Astrocyte (in vitro differentiated cells and primary cell): ENCODE measurements around the gene GLT1D1.

Source experiments
- EZH2 ChIP-seq: IDR thresholded peaks from 2 replicates; pipeline ENCODE4 v1.6.1; 2012; ENCODE audit warnings: mild to moderate bottlenecking, low read length, inconsistent platforms; ENCODE audit not compliant: insufficient read depth
- TF ChIP-seq, protein P1 (sequence below): IDR thresholded peaks from 2 replicates; pipeline ENCODE4 v1.5.1; 2011; ENCODE audit warnings: low read depth, mild to moderate bottlenecking, inconsistent platforms, low read length, moderate library complexity; ENCODE audit not compliant: insufficient read depth

DNA sequence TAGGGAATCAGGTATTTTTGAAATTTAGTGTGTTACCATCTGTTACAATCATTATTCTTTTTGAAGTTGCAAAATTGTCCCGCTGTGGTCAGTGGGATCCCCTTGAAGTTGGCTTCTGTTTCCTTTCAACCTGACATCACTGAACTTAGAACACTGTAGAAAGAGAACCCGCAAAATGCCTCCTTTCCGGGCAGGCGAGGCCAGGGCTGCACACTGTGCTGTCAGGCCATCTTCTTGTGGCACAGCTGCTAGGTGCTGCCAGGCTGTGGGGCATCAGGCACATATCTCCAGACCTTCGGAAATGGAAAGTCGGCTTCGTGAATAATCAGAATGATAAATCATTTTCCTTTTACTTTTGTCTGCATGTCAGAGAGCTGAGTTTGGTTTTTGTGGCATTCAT lies 103.5 kb downstream of the GLT1D1 start:
- TF ChIP-seq EZH2 = no peak
- TF ChIP-seq, protein P1, sequence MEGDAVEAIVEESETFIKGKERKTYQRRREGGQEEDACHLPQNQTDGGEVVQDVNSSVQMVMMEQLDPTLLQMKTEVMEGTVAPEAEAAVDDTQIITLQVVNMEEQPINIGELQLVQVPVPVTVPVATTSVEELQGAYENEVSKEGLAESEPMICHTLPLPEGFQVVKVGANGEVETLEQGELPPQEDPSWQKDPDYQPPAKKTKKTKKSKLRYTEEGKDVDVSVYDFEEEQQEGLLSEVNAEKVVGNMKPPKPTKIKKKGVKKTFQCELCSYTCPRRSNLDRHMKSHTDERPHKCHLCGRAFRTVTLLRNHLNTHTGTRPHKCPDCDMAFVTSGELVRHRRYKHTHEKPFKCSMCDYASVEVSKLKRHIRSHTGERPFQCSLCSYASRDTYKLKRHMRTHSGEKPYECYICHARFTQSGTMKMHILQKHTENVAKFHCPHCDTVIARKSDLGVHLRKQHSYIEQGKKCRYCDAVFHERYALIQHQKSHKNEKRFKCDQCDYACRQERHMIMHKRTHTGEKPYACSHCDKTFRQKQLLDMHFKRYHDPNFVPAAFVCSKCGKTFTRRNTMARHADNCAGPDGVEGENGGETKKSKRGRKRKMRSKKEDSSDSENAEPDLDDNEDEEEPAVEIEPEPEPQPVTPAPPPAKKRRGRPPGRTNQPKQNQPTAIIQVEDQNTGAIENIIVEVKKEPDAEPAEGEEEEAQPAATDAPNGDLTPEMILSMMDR = no peak
